Activated T-cell treated with anti-CD3 and anti-CD28 coated beads, Interleukin-2, amount 50 U/mL, for 24 hours (primary cell): Measurements from ENCODE around the gene MEIS2.

ENCODE experiments used
- DNase-seq: peaks from one replicate; pipeline ENCODE4 v3.0.0-alpha.2; 2020
- H3K27ac Mint-ChIP-seq: 2 replicates; pipeline ENCODE4 v1.8.0; 2020; ENCODE audit warnings: mild to moderate bottlenecking, mixed read lengths
- H3K27me3 Mint-ChIP-seq: 2 replicates; pipeline ENCODE4 v1.8.0; 2020; ENCODE audit warnings: mixed read lengths
- H3K36me3 Mint-ChIP-seq: 2 replicates; pipeline ENCODE4 v1.8.0; 2020; ENCODE audit warnings: low read depth, mixed read lengths
- H3K4me1 Mint-ChIP-seq: 2 replicates; pipeline ENCODE4 v1.8.0; 2020; ENCODE audit warnings: low read depth, mixed read lengths
- H3K4me3 Mint-ChIP-seq: 2 replicates; pipeline ENCODE4 v1.8.0; 2020; ENCODE audit warnings: mild to moderate bottlenecking, moderate library complexity, mixed read lengths
- H3K9me3 Mint-ChIP-seq: 2 replicates; pipeline ENCODE4 v1.8.0; 2020; ENCODE audit warnings: mixed read lengths

MEIS2 gene

GRCh38 chr15:37100109-37100965, at the start of gene MEIS2:
TSS of gene MEIS2 (minus strand) at chr15:37100549. CDS start at chr15:37099466, 1,083 bp downstream.
- Mint-ChIP-seq H3K4me1 (peaks cover 58% of the 10 kb centered on the region), H3K4me3 (peak within 1 kb of the TSS; percentile 83), H3K27ac (peak within 1 kb of the TSS; percentile 82), H3K9me3 (no peaks in the 10 kb centered on the region), H3K27me3 (peaks cover 95% of the 10 kb centered on the region), H3K36me3 (peaks cover 2% of the 10 kb centered on the region)
- peak; percentile 64 for DNase-seq

GRCh38 chr15:37149146-37149545, 48.8 kb upstream of the MEIS2 start:
- Mint-ChIP-seq H3K9me3 (no peaks in the 10 kb centered on the region), H3K27ac (no peak overlapping the region), H3K36me3 (no peaks in the 10 kb centered on the region), H3K27me3 (no peaks in the 10 kb centered on the region), H3K4me3 (no peak overlapping the region), H3K4me1 (no peaks in the 10 kb centered on the region)
- DNase-seq: no peak

GRCh38 chr15:37148714-37149113, 48.4 kb upstream of the MEIS2 start:
- Mint-ChIP-seq H3K9me3 (no peaks in the 10 kb centered on the region), H3K4me3 (no peak overlapping the region), H3K4me1 (no peaks in the 10 kb centered on the region), H3K27ac (no peak overlapping the region), H3K27me3 (no peaks in the 10 kb centered on the region), H3K36me3 (no peaks in the 10 kb centered on the region)
- no peak for DNase-seq

GRCh38 chr15:37143351-37143750, 43.0 kb upstream of the MEIS2 start:
- Mint-ChIP-seq H3K36me3 (no peaks in the 10 kb centered on the region), H3K4me1 (no peaks in the 10 kb centered on the region), H3K9me3 (no peaks in the 10 kb centered on the region), H3K27ac (no peak overlapping the region), H3K27me3 (peaks cover 7% of the 10 kb centered on the region), H3K4me3 (no peak overlapping the region)
- DNase-seq: no peak

- H3K9me3 Mint-ChIP-seq: no peaks in the 10 kb centered on the region
- H3K27me3 Mint-ChIP-seq: peaks cover 13% of the 10 kb centered on the region
- no peak overlapping the region for H3K27ac Mint-ChIP-seq
- no peaks in the 10 kb centered on the region for H3K4me1 Mint-ChIP-seq
- no peak overlapping the region for H3K4me3 Mint-ChIP-seq
- no peaks in the 10 kb centered on the region for H3K36me3 Mint-ChIP-seq
- DNase-seq: no peak
These were observed 42.0 kb upstream of the MEIS2 start for GRCh38 chr15:37142371-37142770.

- Mint-ChIP-seq H3K27ac (no peak overlapping the region), H3K4me3 (no peak overlapping the region), H3K36me3 (no peaks in the 10 kb centered on the region), H3K9me3 (no peaks in the 10 kb centered on the region), H3K27me3 (peaks cover 17% of the 10 kb centered on the region), H3K4me1 (no peaks in the 10 kb centered on the region)
- DNase-seq: no peak
These were observed 40.2 kb upstream of the MEIS2 start for GRCh38 chr15:37140531-37141058.

- Mint-ChIP-seq H3K9me3 (no peaks in the 10 kb centered on the region), H3K27me3 (peaks cover 20% of the 10 kb centered on the region), H3K4me3 (no peak overlapping the region), H3K36me3 (no peaks in the 10 kb centered on the region), H3K27ac (no peak overlapping the region), H3K4me1 (no peaks in the 10 kb centered on the region)
- DNase-seq: no peak
These were observed 38.4 kb upstream of the MEIS2 start for GRCh38 chr15:37138591-37139215.

- DNase-seq: no peak
- Mint-ChIP-seq H3K27me3 (peaks cover 25% of the 10 kb centered on the region), H3K36me3 (no peaks in the 10 kb centered on the region), H3K4me3 (no peak overlapping the region), H3K4me1 (no peaks in the 10 kb centered on the region), H3K27ac (no peak overlapping the region), H3K9me3 (no peaks in the 10 kb centered on the region)
These were observed 36.9 kb upstream of the MEIS2 start for GRCh38 chr15:37137221-37137620.

GRCh38 chr15:37136666-37137065, 36.3 kb upstream of the MEIS2 start:
- Mint-ChIP-seq H3K4me3 (no peak overlapping the region), H3K27ac (no peak overlapping the region), H3K36me3 (no peaks in the 10 kb centered on the region), H3K27me3 (peaks cover 30% of the 10 kb centered on the region), H3K9me3 (no peaks in the 10 kb centered on the region), H3K4me1 (no peaks in the 10 kb centered on the region)
- no peak for DNase-seq

GRCh38 chr15:37135225-37135624, 34.9 kb upstream of the MEIS2 start:
- Mint-ChIP-seq H3K4me1 (no peaks in the 10 kb centered on the region), H3K27ac (no peak overlapping the region), H3K27me3 (peaks cover 30% of the 10 kb centered on the region), H3K36me3 (no peaks in the 10 kb centered on the region), H3K4me3 (no peak overlapping the region), H3K9me3 (no peaks in the 10 kb centered on the region)
- DNase-seq: no peak

GRCh38 chr15:37134699-37135131, 34.4 kb upstream of the MEIS2 start:
- H3K4me1 Mint-ChIP-seq: no peaks in the 10 kb centered on the region
- H3K4me3 Mint-ChIP-seq: no peak overlapping the region
- no peak overlapping the region for H3K27ac Mint-ChIP-seq
- peaks cover 30% of the 10 kb centered on the region for H3K27me3 Mint-ChIP-seq
- no peaks in the 10 kb centered on the region for H3K9me3 Mint-ChIP-seq
- H3K36me3 Mint-ChIP-seq: no peaks in the 10 kb centered on the region
- no peak for DNase-seq

GRCh38 chr15:37134244-37134643, 33.9 kb upstream of the MEIS2 start:
- Mint-ChIP-seq H3K27ac (no peak overlapping the region), H3K9me3 (no peaks in the 10 kb centered on the region), H3K4me3 (no peak overlapping the region), H3K36me3 (no peaks in the 10 kb centered on the region), H3K4me1 (no peaks in the 10 kb centered on the region), H3K27me3 (peaks cover 32% of the 10 kb centered on the region)
- DNase-seq: no peak

- DNase-seq: no peak
- Mint-ChIP-seq H3K4me1 (no peaks in the 10 kb centered on the region), H3K27ac (no peak overlapping the region), H3K9me3 (no peaks in the 10 kb centered on the region), H3K36me3 (no peaks in the 10 kb centered on the region), H3K4me3 (no peak overlapping the region), H3K27me3 (peaks cover 34% of the 10 kb centered on the region)
These were observed 33.3 kb upstream of the MEIS2 start for GRCh38 chr15:37133602-37134001.

- H3K36me3 Mint-ChIP-seq: no peaks in the 10 kb centered on the region
- H3K27me3 Mint-ChIP-seq: peaks cover 33% of the 10 kb centered on the region
- no peaks in the 10 kb centered on the region for H3K9me3 Mint-ChIP-seq
- no peaks in the 10 kb centered on the region for H3K4me1 Mint-ChIP-seq
- no peak overlapping the region for H3K27ac Mint-ChIP-seq
- no peak for DNase-seq
- no peak overlapping the region for H3K4me3 Mint-ChIP-seq
These were observed 32.6 kb upstream of the MEIS2 start for GRCh38 chr15:37132826-37133417.

GRCh38 chr15:37131621-37132020, 31.3 kb upstream of the MEIS2 start:
- H3K36me3 Mint-ChIP-seq: no peaks in the 10 kb centered on the region
- no peaks in the 10 kb centered on the region for H3K4me1 Mint-ChIP-seq
- peaks cover 29% of the 10 kb centered on the region for H3K27me3 Mint-ChIP-seq
- no peak overlapping the region for H3K4me3 Mint-ChIP-seq
- H3K9me3 Mint-ChIP-seq: no peaks in the 10 kb centered on the region
- no peak for DNase-seq
- H3K27ac Mint-ChIP-seq: no peak overlapping the region
